Measurements from ENCODE around the gene SLC15A2. TPM values are rescaled to one million over a fixed set of nuclear protein-coding genes. Genes with fewer than 3 reads are reported as not detected.

Gene SLC15A2
- total RNA-seq, 4 donors from 2014 or later: 0.76 to 2.3 (median 1.4) TPM

DNA sequence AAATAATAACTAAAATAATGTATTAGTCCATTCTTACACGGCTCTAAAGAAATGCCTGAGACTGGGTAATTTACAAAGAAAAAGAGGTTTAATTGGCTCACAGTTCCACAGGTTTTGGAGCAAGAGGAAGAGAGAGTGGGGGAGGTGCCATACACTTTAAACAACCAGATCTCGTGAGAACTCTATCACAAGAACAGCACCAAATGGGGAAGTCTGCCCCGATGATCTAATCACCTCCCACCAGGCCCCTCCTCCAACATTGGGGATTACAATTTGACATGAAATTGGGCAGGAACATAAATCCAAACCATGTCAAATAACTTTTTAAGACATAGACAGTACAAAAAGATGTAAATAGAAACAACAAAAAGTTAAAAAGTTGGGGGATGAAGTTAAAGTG, 64.6 kb downstream of the SLC15A2 start:
- H3K27me3 ChIP-seq: no peaks in the 10 kb centered on the region
- no peak overlapping the region for H3K27ac ChIP-seq
- H3K4me1 ChIP-seq: no peaks in the 10 kb centered on the region
- TF ChIP-seq EP300 (IDR thresholded peaks at IDR 0.05) (no peak), POLR2A (IDR thresholded peaks at IDR 0.05) (no peak), POLR2AphosphoS5 (IDR thresholded peaks at IDR 0.05) (no peak)
- TF ChIP-seq, protein P1, sequence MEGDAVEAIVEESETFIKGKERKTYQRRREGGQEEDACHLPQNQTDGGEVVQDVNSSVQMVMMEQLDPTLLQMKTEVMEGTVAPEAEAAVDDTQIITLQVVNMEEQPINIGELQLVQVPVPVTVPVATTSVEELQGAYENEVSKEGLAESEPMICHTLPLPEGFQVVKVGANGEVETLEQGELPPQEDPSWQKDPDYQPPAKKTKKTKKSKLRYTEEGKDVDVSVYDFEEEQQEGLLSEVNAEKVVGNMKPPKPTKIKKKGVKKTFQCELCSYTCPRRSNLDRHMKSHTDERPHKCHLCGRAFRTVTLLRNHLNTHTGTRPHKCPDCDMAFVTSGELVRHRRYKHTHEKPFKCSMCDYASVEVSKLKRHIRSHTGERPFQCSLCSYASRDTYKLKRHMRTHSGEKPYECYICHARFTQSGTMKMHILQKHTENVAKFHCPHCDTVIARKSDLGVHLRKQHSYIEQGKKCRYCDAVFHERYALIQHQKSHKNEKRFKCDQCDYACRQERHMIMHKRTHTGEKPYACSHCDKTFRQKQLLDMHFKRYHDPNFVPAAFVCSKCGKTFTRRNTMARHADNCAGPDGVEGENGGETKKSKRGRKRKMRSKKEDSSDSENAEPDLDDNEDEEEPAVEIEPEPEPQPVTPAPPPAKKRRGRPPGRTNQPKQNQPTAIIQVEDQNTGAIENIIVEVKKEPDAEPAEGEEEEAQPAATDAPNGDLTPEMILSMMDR (IDR thresholded peaks at IDR 0.05): no peak
- no peaks in the 10 kb centered on the region for H3K9me3 ChIP-seq
- no peak overlapping the region for H3K4me3 ChIP-seq
- DNase-seq (ENCODE audit: low spot score in 2 of 2): no peak
- WGBS: 63% methylated on average over 3 of the region's 3 CpGs
- H3K36me3 ChIP-seq: no peaks in the 10 kb centered on the region

DNA sequence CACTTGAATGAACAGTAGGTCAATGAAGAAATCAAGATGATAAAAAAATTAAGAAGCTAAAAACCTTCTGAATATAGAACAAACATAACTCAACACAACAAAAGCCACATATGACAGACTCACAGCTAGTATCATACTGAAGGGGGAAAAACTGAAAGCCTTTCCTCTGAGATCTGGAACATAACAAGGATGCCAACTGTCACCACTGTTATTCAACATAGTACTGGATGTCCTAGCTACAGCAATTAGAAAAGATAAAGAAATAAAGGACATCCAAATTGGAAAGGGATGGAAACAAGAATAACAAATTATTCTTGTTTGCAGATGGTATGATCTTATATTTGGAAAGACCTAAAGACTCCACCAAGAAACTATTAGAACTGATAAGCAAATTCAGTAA, 67.1 kb downstream of the SLC15A2 start:
- no peak for DNase-seq (ENCODE audit: low spot score in 2 of 2)
- H3K4me3 ChIP-seq: no peak overlapping the region
- H3K4me1 ChIP-seq: no peaks in the 10 kb centered on the region
- TF ChIP-seq POLR2A (IDR thresholded peaks at IDR 0.05) (no peak), POLR2AphosphoS5 (IDR thresholded peaks at IDR 0.05) (no peak), EP300 (IDR thresholded peaks at IDR 0.05) (no peak)
- TF ChIP-seq, protein P1 (IDR thresholded peaks at IDR 0.05): no peak
- H3K27me3 ChIP-seq: no peaks in the 10 kb centered on the region
- no peaks in the 10 kb centered on the region for H3K9me3 ChIP-seq
- H3K27ac ChIP-seq: no peak overlapping the region
- no peaks in the 10 kb centered on the region for H3K36me3 ChIP-seq

DNA sequence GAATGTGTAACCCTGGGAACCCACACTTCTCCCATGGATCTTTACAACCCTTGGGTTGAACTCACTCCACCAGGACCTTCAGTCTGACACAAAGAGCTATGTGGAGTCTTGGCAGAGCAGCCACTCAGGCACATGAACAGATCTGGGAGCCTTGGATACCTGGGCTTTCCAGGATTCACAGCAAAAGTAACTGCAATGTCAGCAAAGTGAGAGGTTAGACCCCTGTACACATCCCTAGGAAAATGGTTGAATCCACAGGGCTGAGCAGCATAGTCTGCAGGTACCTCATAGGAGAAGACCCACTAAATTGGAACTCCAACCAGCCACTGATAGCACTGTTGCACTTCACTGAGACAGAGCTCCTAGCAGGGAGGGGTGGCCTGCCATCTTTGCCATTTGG, 68.2 kb downstream of the SLC15A2 start:
- Histone ChIP-seq H3K9me3 (no peaks in the 10 kb centered on the region), H3K36me3 (no peaks in the 10 kb centered on the region), H3K27ac (no peak overlapping the region), H3K4me1 (no peaks in the 10 kb centered on the region), H3K4me3 (no peak overlapping the region), H3K27me3 (no peaks in the 10 kb centered on the region)
- TF ChIP-seq, protein P1 (IDR thresholded peaks at IDR 0.05): no peak
- TF ChIP-seq POLR2AphosphoS5 (IDR thresholded peaks at IDR 0.05): no peak
- TF ChIP-seq POLR2A (IDR thresholded peaks at IDR 0.05): no peak
- no peak for TF ChIP-seq EP300 (IDR thresholded peaks at IDR 0.05)
- no peak for DNase-seq (ENCODE audit: low spot score in 2 of 2)

DNA sequence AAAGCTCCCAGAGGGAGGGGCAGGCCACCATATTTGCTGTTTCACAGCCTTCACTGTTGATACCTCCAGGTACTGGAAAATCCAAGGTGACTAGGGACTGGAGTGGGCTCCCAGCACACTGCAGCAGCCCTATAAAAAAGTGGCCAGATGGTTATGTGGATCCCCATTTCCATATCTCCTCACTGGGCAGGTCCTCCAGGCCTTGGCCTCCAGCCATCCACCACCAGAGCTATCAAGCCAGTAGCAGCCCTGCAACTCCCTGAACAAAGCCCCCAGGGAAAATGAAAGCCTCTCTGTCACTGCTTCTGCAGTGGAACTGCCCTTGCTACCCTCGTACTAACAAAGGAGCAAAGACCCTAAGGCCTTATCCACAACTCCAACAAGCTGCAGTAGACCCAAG, 69.4 kb downstream of the SLC15A2 start:
- TF ChIP-seq POLR2A (IDR thresholded peaks at IDR 0.05) (no peak), EP300 (IDR thresholded peaks at IDR 0.05) (no peak), POLR2AphosphoS5 (IDR thresholded peaks at IDR 0.05) (no peak)
- TF ChIP-seq, protein P1 (IDR thresholded peaks at IDR 0.05): no peak
- Histone ChIP-seq H3K27me3 (no peaks in the 10 kb centered on the region), H3K27ac (no peak overlapping the region), H3K36me3 (no peaks in the 10 kb centered on the region), H3K4me3 (no peak overlapping the region), H3K9me3 (no peaks in the 10 kb centered on the region), H3K4me1 (no peaks in the 10 kb centered on the region)
- WGBS: no CpG with 5 or more reads among the region's 1 CpG
- DNase-seq (ENCODE audit: low spot score in 2 of 2): no peak

DNA sequence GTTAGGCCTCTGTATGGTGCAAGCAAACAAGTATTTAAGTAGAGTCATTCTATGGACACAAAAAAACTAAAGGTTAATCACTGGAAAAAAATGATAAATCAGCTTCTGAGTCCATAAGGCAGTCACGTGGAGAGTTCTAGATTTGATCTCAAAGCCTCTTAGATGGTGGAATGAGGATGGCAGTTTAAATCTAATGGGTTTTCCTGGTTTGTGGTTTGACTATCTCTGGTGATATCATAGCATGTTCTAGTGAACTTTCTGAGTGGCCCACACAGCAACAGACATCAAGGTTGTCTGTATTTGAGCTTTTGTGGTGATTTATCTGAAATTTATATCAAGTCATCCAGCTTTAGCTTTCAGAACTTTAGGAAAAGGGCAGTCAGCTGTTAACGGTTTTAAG, 75.4 kb downstream of the SLC15A2 start:
- H3K4me1 ChIP-seq: no peaks in the 10 kb centered on the region

More for the DNA sequence above, 75.4 kb downstream of the SLC15A2 start:
- Histone ChIP-seq H3K9me3 (no peaks in the 10 kb centered on the region), H3K36me3 (no peaks in the 10 kb centered on the region), H3K4me3 (no peak overlapping the region), H3K27me3 (no peaks in the 10 kb centered on the region), H3K27ac (no peak overlapping the region)
- no peak for DNase-seq (ENCODE audit: low spot score in 2 of 2)
- TF ChIP-seq POLR2AphosphoS5 (IDR thresholded peaks at IDR 0.05) (no peak), EP300 (IDR thresholded peaks at IDR 0.05) (no peak), POLR2A (IDR thresholded peaks at IDR 0.05) (no peak)
- TF ChIP-seq, protein P1 (IDR thresholded peaks at IDR 0.05): no peak
- WGBS: 79% methylated on average over 2 of the region's 2 CpGs
